NCI-H128 (cell line): ENCODE data around the gene CALN1.
"Not testable (repeated sequence)": the region's sequence is repeated elsewhere in the genome, so short reads cannot be mapped to it uniquely, and the experiment has no call there.

Experiments used
- DNase-seq: peaks from one replicate; lab custom pipeline; 2025; ENCODE audit not compliant: unreplicated experiment; lab: John Stamatoyannopoulos, UW

CALN1 gene

GRCh38 chr7:72268796-72269195 is 143.3 kb downstream of the CALN1 start:
- DNase-seq, result no peak

- no peak for DNase-seq
Measured at GRCh38 chr7:72268090-72268489, 144.0 kb downstream of the CALN1 start.

GRCh38 chr7:72267291-72267800 is 144.8 kb downstream of the CALN1 start:
- DNase-seq, result no peak

GRCh38 chr7:72266771-72267170 is 145.4 kb downstream of the CALN1 start:
- no peak for DNase-seq

- no peak for DNase-seq
Measured at GRCh38 chr7:72265071-72265904, 146.8 kb downstream of the CALN1 start.

GRCh38 chr7:72260406-72260805 is 151.7 kb downstream of the CALN1 start:
- no peak for DNase-seq

- DNase-seq, result no peak
Measured at GRCh38 chr7:72258074-72258473, 154.1 kb downstream of the CALN1 start.

GRCh38 chr7:72254455-72254854 is 157.7 kb downstream of the CALN1 start:
- no peak for DNase-seq

GRCh38 chr7:72249106-72249505 is 163.0 kb downstream of the CALN1 start:
- DNase-seq, result no peak

GRCh38 chr7:72244826-72245398 is 167.2 kb downstream of the CALN1 start:
- DNase-seq, result no peak

- DNase-seq, result no peak
Measured at GRCh38 chr7:72243329-72243728, 168.8 kb downstream of the CALN1 start.

GRCh38 chr7:72235351-72235750 is 176.8 kb downstream of the CALN1 start:
- DNase-seq, result no peak

- DNase-seq, result no peak
Measured at GRCh38 chr7:72234086-72234485, 178.1 kb downstream of the CALN1 start.

- no peak for DNase-seq
Measured at GRCh38 chr7:72230281-72230680, 181.9 kb downstream of the CALN1 start.

GRCh38 chr7:72223351-72223750 is 188.8 kb downstream of the CALN1 start:
- DNase-seq, result no peak

- DNase-seq, result no peak
Measured at GRCh38 chr7:72222136-72222535, 190.0 kb downstream of the CALN1 start.

- no peak for DNase-seq
Measured at GRCh38 chr7:72219500-72219899, 192.6 kb downstream of the CALN1 start.

GRCh38 chr7:72217151-72217550 is 195.0 kb downstream of the CALN1 start:
- DNase-seq, result no peak

- no peak for DNase-seq
Measured at GRCh38 chr7:72213769-72214168, 198.4 kb downstream of the CALN1 start.

GRCh38 chr7:72213081-72213480 is 199.1 kb downstream of the CALN1 start:
- no peak for DNase-seq

- no peak for DNase-seq
Measured at GRCh38 chr7:72211175-72211574, 201.0 kb downstream of the CALN1 start.

- not testable (repeated sequence) for DNase-seq
Measured at GRCh38 chr7:72209006-72209405, 203.1 kb downstream of the CALN1 start.
